Astrocyte (in vitro differentiated cells and primary cell): ENCODE results near the gene TRIM47.

Source experiments
- EZH2 ChIP-seq: IDR thresholded peaks from 2 replicates; pipeline ENCODE4 v1.6.1; 2012; ENCODE audit warnings: mild to moderate bottlenecking, low read length, inconsistent platforms; ENCODE audit not compliant: insufficient read depth
- TF ChIP-seq, protein P1 (sequence below): IDR thresholded peaks from 2 replicates; pipeline ENCODE4 v1.5.1; 2011; ENCODE audit warnings: low read depth, mild to moderate bottlenecking, inconsistent platforms, low read length, moderate library complexity; ENCODE audit not compliant: insufficient read depth

DNA sequence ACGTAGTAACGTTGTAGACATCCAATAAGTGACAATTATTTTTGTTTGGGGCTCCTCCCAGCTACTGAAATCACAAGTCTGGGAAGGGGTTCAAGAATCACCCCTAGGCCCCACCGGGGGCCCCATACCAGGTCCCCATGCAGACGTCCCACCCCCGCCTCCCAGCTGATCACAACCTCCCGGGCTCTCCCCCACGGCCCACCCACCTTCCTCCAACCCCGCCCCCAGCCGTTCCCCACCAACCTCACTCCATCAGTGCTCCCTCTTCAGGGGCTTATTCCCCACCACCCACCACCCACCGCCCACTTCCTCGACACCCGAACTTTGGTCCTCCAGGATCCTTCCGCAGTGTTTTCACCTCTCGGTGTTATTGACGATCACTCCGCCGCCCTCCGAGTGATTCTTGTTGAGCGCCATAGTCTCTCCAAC, 23.5 kb downstream of the TRIM47 start:
- TF ChIP-seq, protein P1, sequence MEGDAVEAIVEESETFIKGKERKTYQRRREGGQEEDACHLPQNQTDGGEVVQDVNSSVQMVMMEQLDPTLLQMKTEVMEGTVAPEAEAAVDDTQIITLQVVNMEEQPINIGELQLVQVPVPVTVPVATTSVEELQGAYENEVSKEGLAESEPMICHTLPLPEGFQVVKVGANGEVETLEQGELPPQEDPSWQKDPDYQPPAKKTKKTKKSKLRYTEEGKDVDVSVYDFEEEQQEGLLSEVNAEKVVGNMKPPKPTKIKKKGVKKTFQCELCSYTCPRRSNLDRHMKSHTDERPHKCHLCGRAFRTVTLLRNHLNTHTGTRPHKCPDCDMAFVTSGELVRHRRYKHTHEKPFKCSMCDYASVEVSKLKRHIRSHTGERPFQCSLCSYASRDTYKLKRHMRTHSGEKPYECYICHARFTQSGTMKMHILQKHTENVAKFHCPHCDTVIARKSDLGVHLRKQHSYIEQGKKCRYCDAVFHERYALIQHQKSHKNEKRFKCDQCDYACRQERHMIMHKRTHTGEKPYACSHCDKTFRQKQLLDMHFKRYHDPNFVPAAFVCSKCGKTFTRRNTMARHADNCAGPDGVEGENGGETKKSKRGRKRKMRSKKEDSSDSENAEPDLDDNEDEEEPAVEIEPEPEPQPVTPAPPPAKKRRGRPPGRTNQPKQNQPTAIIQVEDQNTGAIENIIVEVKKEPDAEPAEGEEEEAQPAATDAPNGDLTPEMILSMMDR, result no peak
- TF ChIP-seq EZH2, result no peak
